ENCODE results near the gene TEX264. TPM values are rescaled to one million over a fixed set of nuclear protein-coding genes. Genes with fewer than 3 reads are reported as not detected.

The TEX264 gene
- total and polyA plus RNA-seq, 8 donors, result 18.7 to 73.0 (median 37.3) TPM

DNA sequence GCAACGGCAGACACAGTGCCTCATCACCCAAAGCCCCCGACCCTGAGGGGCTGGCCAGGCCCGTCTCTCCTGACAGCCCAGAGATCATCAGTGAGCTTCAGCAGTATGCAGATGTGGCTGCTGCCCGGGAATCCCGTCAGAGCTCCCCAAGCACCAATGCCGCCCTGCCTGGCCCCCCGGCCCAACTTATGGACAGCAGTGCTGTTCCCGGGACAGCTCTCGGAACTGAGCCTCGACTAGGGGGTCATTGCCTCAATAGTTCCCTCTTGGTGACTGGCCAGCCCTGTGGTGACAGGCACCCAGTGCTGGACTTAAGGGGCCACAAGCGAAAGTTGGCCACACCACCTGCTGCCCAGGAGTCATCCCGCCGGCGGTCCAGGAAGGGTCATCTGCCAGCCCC is 8.6 kb upstream of the TEX264 start:
- WGBS, 5 donors, result 87 to 98% (median 94%) methylated on average over 6 to 14 of the region's 14 CpGs
- H3K4me1 ChIP-seq, result no peaks in the 10 kb centered on the region
- no peaks in the 10 kb centered on the region for H3K9me3 ChIP-seq
- intact Hi-C loops (cut with DNase I; ENCODE audit: low total_unique reads), result no loop called here
- DNase-seq, result no peak
- H3K27ac ChIP-seq, result no peak overlapping the region
- no peak overlapping the region for H3K4me3 ChIP-seq
- H3K27me3 ChIP-seq, result no peaks in the 10 kb centered on the region
- H3K36me3 ChIP-seq, result peaks cover 35 to 83% (median 75%) of the 10 kb centered on the region in 4 donors
- TF ChIP-seq POLR2AphosphoS5 (IDR thresholded peaks at IDR 0.05), result no peak

DNA sequence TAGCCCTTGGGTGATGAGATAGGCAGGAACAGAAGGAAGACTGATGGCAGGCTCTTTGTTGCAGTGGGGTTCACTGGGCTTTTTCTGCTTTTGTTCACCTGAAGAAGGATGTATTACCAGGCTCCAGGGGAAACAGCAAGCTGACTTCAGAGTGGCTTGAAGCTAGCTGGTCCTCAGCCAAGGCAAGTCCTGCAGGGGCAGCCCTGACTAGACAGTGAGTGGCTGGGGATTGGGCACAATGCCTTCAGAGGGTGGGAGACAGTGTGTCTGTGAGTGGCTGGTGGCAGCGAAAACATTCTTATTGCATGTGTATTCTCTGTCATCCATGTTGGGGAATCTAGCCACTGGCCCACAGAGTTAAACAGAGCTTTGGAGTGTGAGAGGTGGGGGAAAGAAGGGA is 2.3 kb upstream of the TEX264 start:
- no peaks in the 10 kb centered on the region for H3K27me3 ChIP-seq
- H3K27ac ChIP-seq, result peak overlapping the region in 1 of 5 donors; percentile 94
- 91 to 100% (median 96%) methylated on average over 1 of the region's 1 CpG for WGBS, 5 donors
- peaks cover 39 to 45% (median 44%) of the 10 kb centered on the region in 4 donors for H3K4me1 ChIP-seq
- intact Hi-C loops (cut with DNase I; ENCODE audit: low total_unique reads), result loop anchor here (5.0 kb wide), 1 partner anchor 166 kb away; the partner anchor contains the start of gene DCAF1
- no peak overlapping the region for H3K4me3 ChIP-seq
- H3K9me3 ChIP-seq, result no peaks in the 10 kb centered on the region
- no peak for TF ChIP-seq POLR2AphosphoS5 (IDR thresholded peaks at IDR 0.05)
- TF ChIP-seq POLR2A (IDR thresholded peaks at IDR 0.05), result no peak
- no peak for TF ChIP-seq EP300 (IDR thresholded peaks at IDR 0.05)
- TF ChIP-seq, protein P1, sequence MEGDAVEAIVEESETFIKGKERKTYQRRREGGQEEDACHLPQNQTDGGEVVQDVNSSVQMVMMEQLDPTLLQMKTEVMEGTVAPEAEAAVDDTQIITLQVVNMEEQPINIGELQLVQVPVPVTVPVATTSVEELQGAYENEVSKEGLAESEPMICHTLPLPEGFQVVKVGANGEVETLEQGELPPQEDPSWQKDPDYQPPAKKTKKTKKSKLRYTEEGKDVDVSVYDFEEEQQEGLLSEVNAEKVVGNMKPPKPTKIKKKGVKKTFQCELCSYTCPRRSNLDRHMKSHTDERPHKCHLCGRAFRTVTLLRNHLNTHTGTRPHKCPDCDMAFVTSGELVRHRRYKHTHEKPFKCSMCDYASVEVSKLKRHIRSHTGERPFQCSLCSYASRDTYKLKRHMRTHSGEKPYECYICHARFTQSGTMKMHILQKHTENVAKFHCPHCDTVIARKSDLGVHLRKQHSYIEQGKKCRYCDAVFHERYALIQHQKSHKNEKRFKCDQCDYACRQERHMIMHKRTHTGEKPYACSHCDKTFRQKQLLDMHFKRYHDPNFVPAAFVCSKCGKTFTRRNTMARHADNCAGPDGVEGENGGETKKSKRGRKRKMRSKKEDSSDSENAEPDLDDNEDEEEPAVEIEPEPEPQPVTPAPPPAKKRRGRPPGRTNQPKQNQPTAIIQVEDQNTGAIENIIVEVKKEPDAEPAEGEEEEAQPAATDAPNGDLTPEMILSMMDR (IDR thresholded peaks at IDR 0.05), result no peak
- no peak for DNase-seq
- peaks cover 0 to 20% (median 12%) of the 10 kb centered on the region in 4 donors for H3K36me3 ChIP-seq

DNA sequence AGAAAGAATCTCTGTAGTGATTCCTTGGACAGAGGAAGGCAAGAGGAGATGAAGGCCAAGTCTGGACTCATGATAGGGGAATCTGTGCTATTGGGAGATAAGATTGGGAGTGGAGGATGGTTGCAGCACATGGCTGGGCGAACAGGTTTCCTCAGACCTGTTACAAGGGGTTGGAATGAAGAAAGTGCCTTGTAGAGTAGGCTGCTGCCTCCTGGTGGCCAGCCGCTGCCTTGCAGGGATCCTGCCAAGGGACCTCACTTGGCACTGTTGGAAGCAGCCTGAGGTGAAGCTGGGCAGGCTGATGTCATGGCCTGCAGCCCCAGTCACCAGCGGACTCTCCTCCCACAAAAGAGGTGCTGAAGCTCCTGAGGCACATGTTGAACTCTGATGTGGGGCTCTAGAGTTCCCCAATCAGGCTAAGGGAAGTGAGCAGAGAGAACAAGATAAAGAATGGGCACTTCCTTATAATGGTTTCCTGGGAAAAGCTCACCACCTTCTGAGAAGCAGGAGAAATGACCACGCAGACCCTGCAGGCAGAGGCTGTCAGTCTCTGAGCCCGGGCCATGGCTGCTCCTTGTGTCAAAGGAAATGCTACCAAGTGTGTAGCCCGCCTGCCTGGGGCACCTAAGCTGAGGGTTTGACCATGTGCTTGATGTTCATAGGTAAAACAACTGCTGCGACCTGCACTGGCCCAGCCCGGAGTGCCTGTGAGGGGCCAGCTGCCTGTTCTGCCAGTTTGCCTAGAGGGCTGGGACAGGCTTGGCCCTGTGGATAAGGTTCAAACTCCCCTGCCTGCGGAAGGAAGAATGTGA is 1.6 kb upstream of the TEX264 start:
- Histone ChIP-seq H3K27me3 (no peaks in the 10 kb centered on the region), H3K27ac (peak overlapping the region in 4 of 5 donors; percentile 25 to 97 (median 91)), H3K9me3 (no peaks in the 10 kb centered on the region), H3K4me1 (peaks cover 41 to 52% (median 49%) of the 10 kb centered on the region in 4 donors), H3K36me3 (peaks cover 0 to 18% (median 10%) of the 10 kb centered on the region in 4 donors), H3K4me3 (no peak overlapping the region)
- DNase-seq, result peak; percentile 94 to 95
- WGBS, 5 donors, result 30 to 43% (median 35%) methylated on average over 6 to 9 of the region's 9 CpGs
- TF ChIP-seq POLR2A (IDR thresholded peaks at IDR 0.05) (no peak), POLR2AphosphoS5 (IDR thresholded peaks at IDR 0.05) (peak in 2 of 3 donors; percentile 13 to 76), EP300 (IDR thresholded peaks at IDR 0.05) (no peak)
- TF ChIP-seq, protein P1 (IDR thresholded peaks at IDR 0.05), result peak in 6 of 7 experiments; percentile 66 to 97 (median 96)
- intact Hi-C loops (cut with DNase I; ENCODE audit: low total_unique reads), result loop anchor here (5.0 kb wide), 1 partner anchor 167 kb away; the partner anchor contains the start of gene DCAF1

DNA sequence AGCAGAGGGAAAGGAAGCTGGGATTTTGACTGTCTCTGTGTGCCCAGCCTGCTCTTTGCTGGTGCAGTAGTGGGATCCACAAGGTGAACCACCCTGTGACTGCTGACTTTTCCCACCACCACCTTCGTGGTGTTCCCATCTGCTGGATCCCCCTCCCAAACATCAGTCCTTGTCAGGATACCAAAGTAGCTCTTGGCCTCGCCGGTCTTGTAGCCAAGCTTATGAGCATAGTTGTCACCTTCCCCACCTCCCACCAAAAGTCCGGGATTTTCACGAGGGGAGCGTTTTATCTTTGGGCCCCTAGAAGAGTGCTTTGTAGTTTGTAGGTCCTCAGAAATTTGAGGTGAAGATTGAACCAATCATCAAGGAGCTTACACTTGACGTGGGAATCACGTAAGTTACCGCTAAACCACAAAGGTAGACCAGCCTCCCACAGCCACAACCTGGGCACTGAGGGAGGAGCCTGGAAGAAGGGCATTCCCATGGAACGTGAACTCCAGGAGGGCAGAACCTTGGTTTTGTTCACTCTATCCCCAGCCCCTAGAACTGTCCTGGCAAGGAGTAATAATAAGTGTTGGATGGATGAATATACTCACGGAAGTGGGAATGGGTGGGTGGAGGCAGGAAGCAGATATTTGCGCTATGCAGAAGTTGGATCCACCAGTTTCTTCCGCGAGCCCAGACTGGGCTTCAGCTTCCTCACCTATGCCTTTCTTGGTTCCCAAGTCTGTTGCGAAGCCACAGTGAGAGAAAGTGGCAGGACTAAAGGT is 814 bp upstream of the TEX264 start:
- H3K27ac ChIP-seq, result peak overlapping the region; percentile 88 to 97 (median 94)
- no peak for DNase-seq
- H3K36me3 ChIP-seq, result peaks cover 0 to 19% (median 14%) of the 10 kb centered on the region in 4 donors
- H3K4me3 ChIP-seq, result peak overlapping the region; percentile 63 to 99 (median 80)
- H3K9me3 ChIP-seq, result no peaks in the 10 kb centered on the region
- intact Hi-C loops (cut with DNase I; ENCODE audit: low total_unique reads), result no loop called here
- H3K4me1 ChIP-seq, result peaks cover 41 to 60% (median 53%) of the 10 kb centered on the region in 4 donors
- TF ChIP-seq, protein P1 (IDR thresholded peaks at IDR 0.05), result no peak
- TF ChIP-seq EP300 (IDR thresholded peaks at IDR 0.05) (no peak), POLR2AphosphoS5 (IDR thresholded peaks at IDR 0.05) (no peak), POLR2A (IDR thresholded peaks at IDR 0.05) (no peak)
- 51 to 62% (median 54%) methylated on average over 15 of the region's 15 CpGs for WGBS, 5 donors
- no peaks in the 10 kb centered on the region for H3K27me3 ChIP-seq

Data from stomach (tissue), 9 donors.